ELF-1 (cell line): ENCODE data around the gene MAGI1.

Source experiments
- DNase-seq: peaks from one replicate; pipeline ENCODE4 v3.0.0-alpha.2; 2016; ENCODE audit warnings: low read depth, low spot score

MAGI1 gene

DNA sequence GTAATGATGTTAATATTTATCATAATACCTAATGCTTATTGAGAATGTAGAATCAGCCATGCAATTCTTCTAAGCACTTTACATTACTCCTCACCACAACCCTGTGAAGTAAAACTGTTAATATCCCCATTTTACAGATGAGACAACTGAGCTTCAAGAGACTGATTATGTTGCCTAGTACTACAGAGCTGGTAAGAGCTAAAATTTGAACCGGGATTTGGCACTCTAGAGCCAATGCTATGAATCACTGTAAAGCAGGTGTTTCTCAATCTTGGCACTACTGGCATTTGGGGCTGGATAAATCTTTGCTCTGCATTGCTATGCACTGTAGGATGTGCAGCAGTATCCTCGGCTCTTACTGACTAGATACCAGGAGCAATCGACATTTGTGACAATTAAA lies 367.7 kb downstream of the MAGI1 start:
- no peak for DNase-seq

DNA sequence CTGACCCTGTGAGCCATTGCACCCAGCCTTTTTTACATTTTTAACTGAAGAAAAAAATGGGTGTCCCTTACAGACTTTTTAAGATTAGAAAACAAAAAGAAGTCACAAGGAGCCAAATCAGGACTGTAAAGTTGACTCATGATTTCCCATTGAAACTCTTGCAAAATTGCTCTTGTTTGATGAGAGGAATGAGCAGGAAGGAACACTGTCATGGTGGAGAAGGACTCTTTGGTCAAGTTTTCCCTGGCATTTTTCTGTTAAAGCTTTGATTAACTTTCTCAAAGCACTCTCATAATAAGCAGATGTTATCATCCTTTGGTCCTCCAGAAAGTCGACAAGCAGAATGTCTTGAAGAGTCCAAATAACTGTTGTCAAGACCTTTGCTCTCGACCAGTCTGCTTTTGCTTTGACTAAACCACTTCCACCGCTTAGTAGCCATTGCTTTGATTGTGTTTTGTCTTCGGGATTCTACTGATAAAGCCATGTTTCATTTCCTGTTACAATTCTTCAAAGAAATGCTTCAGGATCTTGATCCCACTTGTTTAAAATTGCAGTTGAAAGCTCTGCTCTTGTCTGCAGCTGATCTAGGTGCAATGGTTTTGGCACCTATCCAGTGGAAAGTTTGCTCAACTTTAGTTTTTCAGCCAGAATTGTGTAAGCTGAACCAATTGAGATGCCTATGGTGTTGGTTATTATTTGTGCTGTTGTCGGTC lies 369.4 kb downstream of the MAGI1 start:
- no peak for DNase-seq

GRCh38 chr3:65667963-65668362 lies 370.8 kb downstream of the MAGI1 start:
- no peak for DNase-seq

GRCh38 chr3:65666448-65667091 lies 372.1 kb downstream of the MAGI1 start:
- DNase-seq: peak; percentile 15

DNA sequence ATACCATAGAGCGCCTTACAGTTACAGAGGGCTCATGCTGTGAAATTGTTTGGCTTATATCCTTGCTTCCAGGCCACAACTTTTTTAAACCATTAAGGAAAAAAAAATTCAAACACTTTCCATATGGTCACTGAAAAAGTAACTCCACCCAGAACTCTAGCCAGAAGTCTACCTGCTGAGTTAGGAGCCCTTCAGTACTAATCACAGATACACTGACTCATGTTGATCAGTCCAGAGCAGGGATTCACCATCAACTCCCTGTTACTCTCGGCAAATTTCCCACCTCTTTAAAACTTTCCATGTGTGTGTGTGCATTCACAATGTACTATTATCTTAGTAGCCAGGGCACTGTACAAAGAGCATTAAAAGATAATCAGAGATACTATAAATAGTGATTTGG lies 372.8 kb downstream of the MAGI1 start:
- no peak for DNase-seq

DNA sequence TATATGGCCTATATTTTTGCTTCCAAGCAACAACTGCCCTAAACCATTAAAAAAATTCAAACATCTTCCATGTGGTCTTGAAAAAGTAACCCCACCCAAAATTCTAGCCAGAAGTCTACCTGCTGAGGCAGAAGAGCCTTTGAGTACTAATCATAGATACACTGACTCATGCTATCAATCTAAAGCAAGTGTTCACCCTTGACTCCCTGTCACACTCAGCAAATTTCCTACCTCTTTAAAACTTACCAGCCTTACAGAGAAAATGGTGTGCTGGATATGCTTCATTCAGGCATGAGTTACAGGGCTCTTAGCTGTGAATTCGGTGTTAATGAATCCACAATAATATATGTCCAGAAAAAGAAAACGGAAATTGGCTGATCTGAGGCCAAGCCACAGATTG lies 373.8 kb downstream of the MAGI1 start:
- DNase-seq: no peak

DNA sequence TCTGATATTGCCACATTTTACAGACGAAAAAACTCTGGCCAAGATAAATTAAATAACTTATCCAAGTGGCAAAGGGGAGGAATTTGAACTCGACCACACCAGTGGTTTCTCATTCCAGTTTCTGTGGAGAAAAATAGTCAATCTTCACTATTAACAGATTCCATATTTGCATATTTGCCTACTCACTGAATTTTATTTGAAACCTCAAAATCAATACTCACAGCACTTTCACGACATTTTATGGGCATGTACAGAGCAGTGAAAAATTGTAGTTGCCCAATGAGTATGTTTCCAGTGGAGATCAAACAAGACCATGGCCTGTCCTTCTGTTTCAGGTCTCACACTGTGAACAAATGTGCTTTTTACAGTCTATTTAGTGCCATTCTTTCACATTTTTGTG lies 374.3 kb downstream of the MAGI1 start:
- DNase-seq: no peak

DNA sequence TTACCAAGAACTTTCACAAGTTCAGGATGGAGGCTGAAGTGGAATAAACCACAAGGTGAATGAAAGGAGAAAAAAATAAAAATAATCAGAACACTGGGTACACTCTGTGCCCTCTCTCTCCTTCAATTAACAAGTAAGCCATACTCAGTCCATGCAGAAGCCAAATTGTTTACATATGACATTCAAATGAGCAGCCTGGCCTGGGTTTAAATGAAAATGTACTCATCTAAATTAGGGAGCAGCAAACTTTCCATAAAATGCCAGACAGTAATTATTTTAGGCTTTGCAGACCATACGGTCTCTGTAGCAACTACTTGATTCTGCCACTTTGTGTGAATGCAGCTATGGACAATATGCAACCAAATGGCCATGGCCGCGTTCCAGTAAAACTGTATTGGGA lies 376.6 kb downstream of the MAGI1 start:
- no peak for DNase-seq

DNA sequence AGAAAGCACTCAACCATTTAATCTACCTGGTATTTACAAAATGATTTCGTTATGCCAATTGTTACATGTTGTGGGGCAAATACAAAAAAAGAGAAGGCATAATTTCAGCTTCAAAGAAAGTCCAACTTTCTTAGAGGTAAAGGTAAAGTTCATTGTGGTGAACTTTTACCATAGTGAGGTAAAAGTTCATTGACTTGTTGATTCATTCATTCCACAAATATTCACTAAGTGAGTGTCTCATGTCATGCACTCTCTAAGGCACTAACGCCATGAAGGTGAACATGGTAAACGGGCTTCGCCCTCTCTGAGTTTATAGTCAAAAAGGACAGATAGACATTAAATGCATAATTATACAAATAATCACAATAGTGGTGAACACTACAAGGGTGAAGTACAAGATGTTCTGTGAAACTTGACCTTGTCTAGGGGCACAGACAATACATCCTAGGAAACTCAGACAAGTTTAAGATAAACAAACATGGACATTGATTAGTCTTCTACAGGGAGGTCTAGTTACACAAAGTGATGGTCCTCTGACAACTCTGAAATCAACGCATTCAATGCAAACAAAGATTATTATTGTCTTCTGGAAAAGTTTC lies 378.6 kb downstream of the MAGI1 start:
- no peak for DNase-seq

DNA sequence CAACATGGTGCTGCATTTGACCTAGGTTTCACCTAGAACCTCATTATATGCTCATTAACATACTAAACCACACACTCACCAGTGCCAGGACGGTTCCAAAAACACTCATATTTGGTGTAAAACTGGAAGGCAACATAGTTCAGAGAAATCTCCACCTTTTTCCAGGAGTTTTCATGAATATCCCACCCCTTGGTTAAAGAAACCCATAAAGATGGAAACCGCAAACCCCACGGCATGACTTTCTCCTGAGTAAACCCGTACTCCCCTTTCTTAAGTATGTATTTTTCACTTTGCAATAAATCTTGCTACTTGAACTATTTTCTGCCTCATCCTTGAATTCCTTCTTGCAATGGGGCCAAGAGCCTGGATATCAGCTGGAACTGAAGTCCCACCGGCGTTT lies 379.3 kb downstream of the MAGI1 start:
- DNase-seq: no peak

DNA sequence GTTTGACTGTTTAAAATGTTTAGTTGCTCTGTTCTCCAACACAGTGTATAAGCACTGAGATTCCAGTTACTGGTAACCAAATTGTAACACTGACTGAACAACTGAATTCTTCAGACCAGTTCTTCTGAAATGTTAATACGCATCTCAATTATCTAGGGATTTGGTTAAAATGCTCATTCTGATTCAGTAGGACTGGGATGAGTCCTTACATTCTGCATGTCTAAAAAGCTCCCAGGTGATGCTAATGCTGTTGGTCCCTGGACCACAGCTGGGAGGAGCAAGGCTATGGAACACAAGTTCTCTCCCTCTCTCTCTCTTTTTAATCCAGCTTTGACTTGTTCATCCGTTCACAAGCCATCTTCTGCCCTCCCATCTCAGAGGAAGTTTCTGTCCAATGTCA lies 380.3 kb downstream of the MAGI1 start:
- no peak for DNase-seq

DNA sequence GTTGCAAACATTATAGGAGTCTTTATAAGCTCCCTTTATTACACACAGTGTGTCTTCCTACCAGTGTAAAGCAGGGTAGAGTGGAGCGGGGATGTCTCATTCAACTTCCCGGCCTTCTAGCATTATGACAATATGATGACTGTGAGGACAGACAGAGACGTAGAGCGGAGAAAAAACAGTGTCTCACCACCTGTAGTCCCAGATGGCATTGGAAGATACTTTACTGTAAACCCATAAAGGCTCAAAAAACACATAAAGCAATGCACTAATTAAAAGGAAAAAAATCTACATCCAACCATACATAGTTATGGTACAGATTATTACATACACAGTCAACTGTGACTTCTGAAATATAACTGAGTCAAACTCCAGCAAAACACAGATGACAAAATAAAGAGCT lies 383.7 kb downstream of the MAGI1 start:
- DNase-seq: no peak

DNA sequence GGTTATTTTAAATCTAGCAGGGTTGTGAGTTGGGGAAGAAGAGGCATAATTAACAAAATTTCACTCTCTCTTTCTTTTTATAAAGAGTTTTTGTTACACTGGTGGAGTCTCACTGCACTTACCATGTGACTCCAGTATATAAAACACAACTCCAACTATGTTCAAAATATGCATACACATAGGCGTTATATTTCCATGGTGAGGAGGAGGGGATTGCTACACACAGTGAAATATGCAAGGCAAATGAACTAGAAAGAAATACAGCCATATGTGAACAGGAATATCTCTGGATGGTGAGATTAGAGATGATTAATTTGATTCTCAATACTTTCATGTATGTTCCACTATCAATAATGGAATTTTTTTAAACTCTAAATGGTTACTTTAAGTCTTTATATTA lies 385.0 kb downstream of the MAGI1 start:
- DNase-seq: no peak

- DNase-seq: no peak
These were observed 388.5 kb downstream of the MAGI1 start for GRCh38 chr3:65650247-65650646.

DNA sequence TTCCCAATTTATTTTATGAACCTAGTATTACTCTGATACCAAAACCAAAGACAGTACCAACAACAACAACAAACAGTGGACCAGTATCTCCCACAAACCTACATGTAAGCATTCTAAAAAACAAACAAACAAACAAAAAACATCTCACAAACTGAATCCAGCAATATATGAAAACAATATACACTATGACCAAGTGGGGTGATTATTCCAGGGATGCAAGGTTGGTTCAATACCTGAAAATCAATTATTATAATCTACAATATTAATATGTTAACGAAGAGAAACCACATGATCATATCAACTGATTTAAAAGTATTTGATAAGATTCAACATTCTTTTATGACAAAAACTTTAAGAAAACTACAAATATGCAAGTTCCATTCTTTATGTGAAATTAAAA lies 391.3 kb downstream of the MAGI1 start:
- DNase-seq: no peak

DNA sequence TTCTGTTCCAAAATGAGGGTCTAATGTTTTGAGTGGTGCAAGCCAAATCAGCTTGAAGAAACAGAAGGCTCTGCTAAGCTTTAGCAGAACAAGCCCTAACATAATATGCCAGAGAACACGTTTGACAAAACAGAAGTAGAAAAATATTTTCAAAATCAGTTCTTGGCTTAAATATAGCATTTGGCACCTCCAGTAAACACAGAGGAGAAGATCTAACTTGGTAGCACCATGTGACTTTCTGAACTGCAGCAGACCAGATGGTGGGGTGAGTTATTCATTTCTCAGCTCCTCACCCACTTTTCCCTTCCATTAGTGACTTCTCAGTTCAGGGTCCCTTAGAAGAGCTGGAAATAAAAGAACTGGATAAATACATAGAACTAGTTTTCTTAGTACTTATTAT lies 395.8 kb downstream of the MAGI1 start:
- DNase-seq: no peak

DNA sequence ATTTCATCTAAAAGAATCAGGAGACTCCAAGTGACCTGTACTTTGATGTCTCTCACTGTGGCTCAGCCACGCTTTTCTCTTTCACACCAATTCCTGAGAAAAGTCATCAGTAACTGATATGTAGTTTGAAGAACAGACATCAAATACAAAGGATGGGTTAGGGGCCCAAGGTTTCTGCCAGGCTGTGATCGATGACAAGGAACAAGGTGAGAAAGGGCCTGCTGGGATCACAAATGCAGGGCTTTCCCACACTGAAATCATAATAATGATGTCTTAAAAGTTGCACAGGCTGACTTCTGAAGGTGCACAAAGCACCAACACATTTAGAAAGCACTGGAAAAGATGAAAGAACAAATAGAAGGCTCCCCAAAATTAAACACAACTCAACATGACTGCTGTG lies 396.9 kb downstream of the MAGI1 start:
- DNase-seq: no peak

DNA sequence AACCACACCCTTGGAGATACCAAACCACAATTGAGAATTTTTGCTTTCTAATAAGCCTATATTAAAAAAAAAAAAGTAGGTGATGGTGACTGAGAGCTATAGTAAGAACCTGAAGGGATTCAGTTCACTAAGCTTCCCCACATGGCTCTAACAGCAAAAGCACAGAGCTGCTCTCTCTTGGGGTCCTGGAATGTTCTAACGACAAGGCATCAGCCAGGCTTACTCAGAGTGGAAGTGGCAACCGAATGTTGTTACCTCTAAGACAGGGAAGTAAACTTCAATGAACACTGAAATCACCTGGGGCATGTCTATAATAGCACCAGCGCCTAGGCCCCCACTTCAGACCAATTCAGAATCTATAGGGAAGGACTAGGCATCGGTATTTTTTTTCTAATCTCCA lies 397.7 kb downstream of the MAGI1 start:
- peak; percentile 16 for DNase-seq

DNA sequence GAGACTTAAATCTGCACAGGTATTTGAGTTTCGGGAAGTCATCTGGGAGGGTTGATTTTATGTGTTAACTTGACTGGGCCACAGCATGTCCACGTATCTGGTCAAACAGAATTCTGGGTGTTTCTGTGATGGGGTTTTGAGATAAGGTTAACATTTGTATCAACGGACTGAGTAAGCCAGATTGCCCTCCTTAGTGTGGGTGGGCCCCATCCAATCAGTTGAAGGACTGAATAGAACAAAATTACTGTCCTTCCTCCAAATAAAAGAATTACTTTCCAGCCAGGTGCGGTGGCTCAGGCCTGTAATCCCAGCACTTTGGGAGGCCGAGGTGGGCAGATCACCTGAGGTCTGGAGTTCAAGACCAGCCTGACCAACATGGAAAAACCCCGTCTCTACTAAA lies 399.3 kb downstream of the MAGI1 start:
- no peak for DNase-seq

DNA sequence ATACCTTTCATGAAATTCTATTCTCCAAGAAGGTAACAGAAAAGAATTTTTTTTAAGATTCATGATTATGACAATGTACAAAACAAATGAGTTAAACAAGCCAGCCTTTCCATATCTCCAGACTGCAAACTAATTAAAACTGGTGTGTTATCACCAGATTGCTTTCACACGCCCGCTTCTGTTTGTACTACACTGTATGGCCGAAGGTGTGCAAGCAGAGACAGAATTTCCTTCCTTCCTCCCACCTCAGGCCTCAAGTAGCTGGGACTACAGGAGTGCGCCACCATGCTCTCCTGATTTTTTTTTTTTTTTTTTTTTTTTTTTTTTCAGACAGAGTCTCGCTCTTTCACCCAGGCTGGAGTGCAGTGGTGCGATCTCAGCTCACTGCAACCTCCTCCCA lies 400.4 kb downstream of the MAGI1 start:
- no peak for DNase-seq

- DNase-seq: no peak
These were observed 402.4 kb downstream of the MAGI1 start for GRCh38 chr3:65636326-65636725.

DNA sequence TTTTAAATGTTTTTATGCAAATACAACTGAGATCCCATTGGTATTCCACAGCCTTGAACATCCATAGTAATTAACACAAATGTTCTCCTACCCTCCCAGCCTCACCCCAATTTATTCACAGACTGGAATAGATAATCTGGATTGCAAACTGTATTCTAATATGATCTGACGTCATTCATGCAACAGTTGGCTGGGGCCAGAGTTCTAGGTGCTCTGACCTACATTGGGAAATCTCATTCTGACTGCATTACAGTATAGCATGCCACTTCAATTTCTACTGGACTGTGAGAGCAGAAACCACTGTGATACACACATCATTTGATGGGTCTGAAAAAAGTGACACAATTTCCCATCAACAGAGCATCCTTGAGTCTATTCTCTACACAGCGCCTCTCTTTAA lies 403.1 kb downstream of the MAGI1 start:
- no peak for DNase-seq

GRCh38 chr3:65633018-65633638 lies 405.6 kb downstream of the MAGI1 start:
- no peak for DNase-seq
